Adrenal gland (tissue), 12 donors: Measurements from ENCODE around the gene PSAPL1. TPM values are rescaled to one million over a fixed set of nuclear protein-coding genes. Genes with fewer than 3 reads are reported as not detected.

Source experiments
- DNase-seq, 7 donors: peaks; one replicate each; pipeline ENCODE4 v3.0.0-alpha.2; 2019 to 2020
- H3K27ac ChIP-seq, 5 donors: fragments of 200-600 bp; sonication (generic) in 4 of 5; 1 replicate in 3 of 5; 2 replicates in 2 of 5; pipeline versions ENCODE4 v1.5.1 to v1.8.0; 2016 to 2020; ENCODE audit warnings: mild to moderate bottlenecking in 1 of 5
- H3K27me3 ChIP-seq: fragments of 200-600 bp; 2 replicates; pipeline ENCODE4 v1.8.0; 2021
- H3K36me3 ChIP-seq, 2 donors: fragments of 200-600 bp; replicated peaks in 1 of 2; 1 replicate in 1 of 2; 2 replicates in 1 of 2; pipeline versions ENCODE4 v1.5.1 to v1.8.0; 2018 to 2022
- H3K4me1 ChIP-seq, 2 donors: fragments of 200-600 bp; replicated peaks in 1 of 2; 1 replicate in 1 of 2; 2 replicates in 1 of 2; pipeline versions ENCODE4 v1.5.1 to v1.8.0; 2018 to 2021
- H3K4me3 ChIP-seq, 4 donors: fragments of 200-600 bp; sonication (generic) in 3 of 4; one replicate each; pipeline ENCODE4 v1.5.1; 2016 to 2018
- H3K9me3 ChIP-seq, 3 donors: fragments of 200-600 bp; sonication (generic) in 1 of 3; replicated peaks in 1 of 3; 1 replicate in 2 of 3; 2 replicates in 1 of 3; pipeline versions ENCODE4 v1.5.1 to v1.8.0; 2016 to 2021
- CTCF ChIP-seq, 6 experiments: fragments of 450-650 bp in 4 of 6; fragments of 200-600 bp in 2 of 6; sonication (generic) in 1 of 6; IDR thresholded peaks; 1 replicate in 5 of 6; 2 replicates in 1 of 6; pipeline versions ENCODE4 v1.5.1 to v1.8.0; 2016 to 2021; ENCODE audit warnings: antibody characterized with exemption in 6 of 6, mild to moderate bottlenecking in 2 of 6, moderate library complexity in 1 of 6
- POLR2A ChIP-seq, 2 donors: fragments of 450-650 bp; IDR thresholded peaks; one replicate each; pipeline ENCODE4 v1.6.1; 2017; ENCODE audit warnings: antibody characterized with exemption in 2 of 2, mild to moderate bottlenecking in 2 of 2, moderate library complexity in 1 of 2
- WGBS, 4 donors: extraction: QIAGEN DNeasy Blood & Tissue Kit in 2 of 4; methylation state at CpG; one replicate each; pipeline versions ENCODE4 v1.1.5 to v1.1.7; 2013 to 2017; 5-methylcytosine and 5-hydroxymethylcytosine counted together
- intact Hi-C, 2 donors: fragments of 100-400 bp; cut with DNase I; formaldehyde crosslinking; loops; one replicate each; pipeline versions ENCODE4 v1.14.1 to v1.15.0; 2022 to 2023
- polyA plus RNA-seq, 3 donors: library from polyadenylated mRNA; stranded (reverse); fragments of 200-250 nt in 2 of 3; fragments of 350-450 nt in 1 of 3; fragmentation: Illumina TruSeq in 1 of 3; extraction: RNeasy Lipid Tissue Mini Kit (QIAGEN cat#74804) in 1 of 3; gene quantifications; one replicate each; pipeline ENCODE4 v1.2.3, GENCODE V29; 2013 to 2014
- total RNA-seq, 9 donors: library from RNA; depleted of rRNA in 4 of 9; stranded (reverse); fragments of >200 nt in 4 of 9; fragments of 120-200 nt in 1 of 9; fragmentation: NEBNext Ultra II Directional in 1 of 9; extraction: Animal tissue kit (Norgen Biotek cat#: 25700) in 1 of 9; gene quantifications; one replicate each; pipeline versions ENCODE4 v1.1.0 to v1.2.4, GENCODE V29; 2013 to 2023
- donor health status: healthy with polysubstance abuse.
- donor health status: Bipolar disorder and iron deficiency.
- donor health status: DM: yes; HTN: yes; CAD: no.
- donor health status: DM: no; HTN: no; CAD: no.
- donor health status: DM: no; HTN: no; CAD: no.
- donor health status: DM: yes; HTN: yes; CAD: no.

Gene PSAPL1
- total and polyA plus RNA-seq, 12 donors: 0.03 to 0.08 TPM; not detected in 10

GRCh38 chr4:7431696-7432530, 2.8 kb downstream of the PSAPL1 start:
- no peaks in the 10 kb centered on the region for H3K36me3 ChIP-seq
- 87 to 91% (median 88%) methylated on average over 25 to 27 of the region's 27 CpGs for WGBS, 4 donors
- no peaks in the 10 kb centered on the region for H3K9me3 ChIP-seq
- no peak overlapping the region for H3K27ac ChIP-seq
- DNase-seq: peak in 1 of 7 donors; percentile 3
- TF ChIP-seq CTCF (IDR thresholded peaks at IDR 0.05) (no peak), POLR2A (IDR thresholded peaks at IDR 0.05) (no peak)
- H3K4me3 ChIP-seq: no peak overlapping the region
- no peaks in the 10 kb centered on the region for H3K4me1 ChIP-seq
- intact Hi-C loops: no loop called here
- H3K27me3 ChIP-seq: no peaks in the 10 kb centered on the region

GRCh38 chr4:7430965-7431695, 3.6 kb downstream of the PSAPL1 start:
- DNase-seq: peak in 1 of 7 donors; percentile 3
- WGBS, 4 donors: 74 to 88% (median 87%) methylated on average over 5 to 17 of the region's 17 CpGs
- Histone ChIP-seq H3K9me3 (no peaks in the 10 kb centered on the region), H3K4me3 (no peak overlapping the region), H3K4me1 (no peaks in the 10 kb centered on the region), H3K27ac (no peak overlapping the region), H3K36me3 (no peaks in the 10 kb centered on the region), H3K27me3 (no peaks in the 10 kb centered on the region)
- TF ChIP-seq CTCF (IDR thresholded peaks at IDR 0.05) (no peak), POLR2A (IDR thresholded peaks at IDR 0.05) (no peak)
- intact Hi-C loops: no loop called here

- no peak for TF ChIP-seq POLR2A (IDR thresholded peaks at IDR 0.05)
- TF ChIP-seq CTCF (IDR thresholded peaks at IDR 0.05): no peak
- H3K4me1 ChIP-seq: no peaks in the 10 kb centered on the region
- no peaks in the 10 kb centered on the region for H3K36me3 ChIP-seq
- DNase-seq: peak in 1 of 7 donors; percentile 3
- intact Hi-C loops: no loop called here
- H3K27ac ChIP-seq: no peak overlapping the region
- no peaks in the 10 kb centered on the region for H3K9me3 ChIP-seq
- H3K4me3 ChIP-seq: no peak overlapping the region
- 73 to 76% (median 75%) methylated on average over 12 to 16 of the region's 16 CpGs for WGBS, 4 donors
- no peaks in the 10 kb centered on the region for H3K27me3 ChIP-seq
Observed at GRCh38 chr4:7430368-7430964, 4.3 kb downstream of the PSAPL1 start.

- Histone ChIP-seq H3K27ac (no peak overlapping the region), H3K4me1 (no peaks in the 10 kb centered on the region), H3K9me3 (no peaks in the 10 kb centered on the region), H3K4me3 (no peak overlapping the region), H3K36me3 (no peaks in the 10 kb centered on the region), H3K27me3 (no peaks in the 10 kb centered on the region)
- peak in 1 of 7 donors; percentile 3 for DNase-seq
- TF ChIP-seq CTCF (IDR thresholded peaks at IDR 0.05) (no peak), POLR2A (IDR thresholded peaks at IDR 0.05) (no peak)
- 68 to 78% (median 76%) methylated on average over 17 of the region's 17 CpGs for WGBS, 4 donors
- intact Hi-C loops: no loop called here
Observed at GRCh38 chr4:7429601-7430078, 5.1 kb downstream of the PSAPL1 start.
